MG63 (cell line): ENCODE data around the gene DAGLA. TPM values are rescaled to one million over a fixed set of nuclear protein-coding genes. Genes with fewer than 3 reads are reported as not detected.

Experiments used
- total RNA-seq: library from RNA; depleted of rRNA; stranded (reverse); fragments of >200 nt; shearing (Covaris generic); gene quantifications from 2 replicates; pipeline ENCODE4 v1.2.3, GENCODE V29; 2014; ENCODE audit warnings: low replicate concordance; rRNA removed

The DAGLA gene
- total RNA-seq, 1 experiment from 2014 or later, result 1.3 TPM

Other genes with a start within 250 kb of the DAGLA start
- gene LRRC10B, start 171.6 kb upstream of the DAGLA start, total RNA-seq, result 1.0 and 1.3 TPM in 2 replicates
- gene SYT7, start 99.3 kb upstream of the DAGLA start, total RNA-seq, result 3.7 and 9.9 TPM in 2 replicates
- gene MYRF, start 72.2 kb downstream of the DAGLA start, total RNA-seq, result 0.23 and 1.9 TPM in 2 replicates
- 61.8 and 88.7 TPM in 2 replicates for gene TMEM258, start 112.2 kb downstream of the DAGLA start, total RNA-seq
- gene FEN1, start 112.5 kb downstream of the DAGLA start, total RNA-seq, result 80.9 and 85.7 TPM in 2 replicates
- 25.4 and 28.3 TPM in 2 replicates for gene FADS1, start 136.6 kb downstream of the DAGLA start, total RNA-seq
- 8.1 and 22.6 TPM in 2 replicates for gene FADS2, start 147.9 kb downstream of the DAGLA start, total RNA-seq
- 32.7 and 59.7 TPM in 2 replicates for gene FADS3, start 211.2 kb downstream of the DAGLA start, total RNA-seq
- gene RAB3IL1, start 237.2 kb downstream of the DAGLA start, total RNA-seq, result 2.8 and 3.0 TPM in 2 replicates